Adrenal gland (tissue), 12 donors: ENCODE results near the gene WT1. TPM values are rescaled to one million over a fixed set of nuclear protein-coding genes. Genes with fewer than 3 reads are reported as not detected.

Experiments
- DNase-seq, 7 donors: peaks; one replicate each; pipeline ENCODE4 v3.0.0-alpha.2; 2019 to 2020
- H3K27ac ChIP-seq, 5 donors: fragments of 200-600 bp; sonication (generic) in 4 of 5; 1 replicate in 3 of 5; 2 replicates in 2 of 5; pipeline versions ENCODE4 v1.5.1 to v1.8.0; 2016 to 2020; ENCODE audit warnings: mild to moderate bottlenecking in 1 of 5
- H3K27me3 ChIP-seq: fragments of 200-600 bp; 2 replicates; pipeline ENCODE4 v1.8.0; 2021
- H3K36me3 ChIP-seq, 2 donors: fragments of 200-600 bp; replicated peaks in 1 of 2; 1 replicate in 1 of 2; 2 replicates in 1 of 2; pipeline versions ENCODE4 v1.5.1 to v1.8.0; 2018 to 2022
- H3K4me1 ChIP-seq, 2 donors: fragments of 200-600 bp; replicated peaks in 1 of 2; 1 replicate in 1 of 2; 2 replicates in 1 of 2; pipeline versions ENCODE4 v1.5.1 to v1.8.0; 2018 to 2021
- H3K4me3 ChIP-seq, 4 donors: fragments of 200-600 bp; sonication (generic) in 3 of 4; one replicate each; pipeline ENCODE4 v1.5.1; 2016 to 2018
- H3K9me3 ChIP-seq, 3 donors: fragments of 200-600 bp; sonication (generic) in 1 of 3; replicated peaks in 1 of 3; 1 replicate in 2 of 3; 2 replicates in 1 of 3; pipeline versions ENCODE4 v1.5.1 to v1.8.0; 2016 to 2021
- POLR2A ChIP-seq, 2 donors: fragments of 450-650 bp; IDR thresholded peaks; one replicate each; pipeline ENCODE4 v1.6.1; 2017; ENCODE audit warnings: antibody characterized with exemption in 2 of 2, mild to moderate bottlenecking in 2 of 2, moderate library complexity in 1 of 2
- WGBS, 4 donors: extraction: QIAGEN DNeasy Blood & Tissue Kit in 2 of 4; methylation state at CpG; one replicate each; pipeline versions ENCODE4 v1.1.5 to v1.1.7; 2013 to 2017; 5-methylcytosine and 5-hydroxymethylcytosine counted together
- intact Hi-C, 2 donors: fragments of 100-400 bp; cut with DNase I; formaldehyde crosslinking; loops; one replicate each; pipeline versions ENCODE4 v1.14.1 to v1.15.0; 2022 to 2023
- polyA plus RNA-seq, 3 donors: library from polyadenylated mRNA; stranded (reverse); fragments of 200-250 nt in 2 of 3; fragments of 350-450 nt in 1 of 3; fragmentation: Illumina TruSeq in 1 of 3; extraction: RNeasy Lipid Tissue Mini Kit (QIAGEN cat#74804) in 1 of 3; gene quantifications; one replicate each; pipeline ENCODE4 v1.2.3, GENCODE V29; 2013 to 2014
- total RNA-seq, 9 donors: library from RNA; depleted of rRNA in 4 of 9; stranded (reverse); fragments of >200 nt in 4 of 9; fragments of 120-200 nt in 1 of 9; fragmentation: NEBNext Ultra II Directional in 1 of 9; extraction: Animal tissue kit (Norgen Biotek cat#: 25700) in 1 of 9; gene quantifications; one replicate each; pipeline versions ENCODE4 v1.1.0 to v1.2.4, GENCODE V29; 2013 to 2023
- TF ChIP-seq, protein P1 (sequence below), 6 experiments: fragments of 450-650 bp in 4 of 6; fragments of 200-600 bp in 2 of 6; sonication (generic) in 1 of 6; IDR thresholded peaks; 1 replicate in 5 of 6; 2 replicates in 1 of 6; pipeline versions ENCODE4 v1.5.1 to v1.8.0; 2016 to 2021; ENCODE audit warnings: antibody characterized with exemption in 6 of 6, mild to moderate bottlenecking in 2 of 6, moderate library complexity in 1 of 6
- donor health status: healthy with polysubstance abuse.
- donor health status: Bipolar disorder and iron deficiency.
- donor health status: DM: yes; HTN: yes; CAD: no.
- donor health status: DM: no; HTN: no; CAD: no.
- donor health status: DM: no; HTN: no; CAD: no.
- donor health status: DM: yes; HTN: yes; CAD: no.

The WT1 gene
- total and polyA plus RNA-seq, 12 donors: 0.14 to 2.8 (median 0.39) TPM; not detected in 3

- H3K4me3 ChIP-seq: no peak overlapping the region
- WGBS, 4 donors: 77 to 100% (median 85%) methylated on average over 1 of the region's 1 CpG
- no peak for TF ChIP-seq POLR2A (IDR thresholded peaks at IDR 0.05)
- TF ChIP-seq, protein P1, sequence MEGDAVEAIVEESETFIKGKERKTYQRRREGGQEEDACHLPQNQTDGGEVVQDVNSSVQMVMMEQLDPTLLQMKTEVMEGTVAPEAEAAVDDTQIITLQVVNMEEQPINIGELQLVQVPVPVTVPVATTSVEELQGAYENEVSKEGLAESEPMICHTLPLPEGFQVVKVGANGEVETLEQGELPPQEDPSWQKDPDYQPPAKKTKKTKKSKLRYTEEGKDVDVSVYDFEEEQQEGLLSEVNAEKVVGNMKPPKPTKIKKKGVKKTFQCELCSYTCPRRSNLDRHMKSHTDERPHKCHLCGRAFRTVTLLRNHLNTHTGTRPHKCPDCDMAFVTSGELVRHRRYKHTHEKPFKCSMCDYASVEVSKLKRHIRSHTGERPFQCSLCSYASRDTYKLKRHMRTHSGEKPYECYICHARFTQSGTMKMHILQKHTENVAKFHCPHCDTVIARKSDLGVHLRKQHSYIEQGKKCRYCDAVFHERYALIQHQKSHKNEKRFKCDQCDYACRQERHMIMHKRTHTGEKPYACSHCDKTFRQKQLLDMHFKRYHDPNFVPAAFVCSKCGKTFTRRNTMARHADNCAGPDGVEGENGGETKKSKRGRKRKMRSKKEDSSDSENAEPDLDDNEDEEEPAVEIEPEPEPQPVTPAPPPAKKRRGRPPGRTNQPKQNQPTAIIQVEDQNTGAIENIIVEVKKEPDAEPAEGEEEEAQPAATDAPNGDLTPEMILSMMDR (IDR thresholded peaks at IDR 0.05): no peak
- H3K27ac ChIP-seq: no peak overlapping the region
- no peaks in the 10 kb centered on the region for H3K4me1 ChIP-seq
- no peaks in the 10 kb centered on the region for H3K9me3 ChIP-seq
- intact Hi-C loops: no loop called here
- DNase-seq: no peak
- no peaks in the 10 kb centered on the region for H3K27me3 ChIP-seq
- no peaks in the 10 kb centered on the region for H3K36me3 ChIP-seq
Observed at GRCh38 chr11:32450372-32450771, 15.0 kb upstream of the WT1 start.

GRCh38 chr11:32448232-32448631 lies 12.9 kb upstream of the WT1 start:
- Histone ChIP-seq H3K27me3 (peaks cover 8% of the 10 kb centered on the region), H3K27ac (no peak overlapping the region), H3K9me3 (no peaks in the 10 kb centered on the region), H3K4me3 (no peak overlapping the region), H3K36me3 (no peaks in the 10 kb centered on the region), H3K4me1 (no peaks in the 10 kb centered on the region)
- no peak for DNase-seq
- WGBS, 4 donors: 35 to 44% (median 39%) methylated on average over 3 of the region's 3 CpGs
- TF ChIP-seq, protein P1 (IDR thresholded peaks at IDR 0.05): no peak
- no peak for TF ChIP-seq POLR2A (IDR thresholded peaks at IDR 0.05)
- intact Hi-C loops: no loop called here

GRCh38 chr11:32447252-32447651 lies 11.9 kb upstream of the WT1 start:
- peaks cover 12% of the 10 kb centered on the region for H3K27me3 ChIP-seq
- no peak overlapping the region for H3K27ac ChIP-seq
- no peak overlapping the region for H3K4me3 ChIP-seq
- H3K36me3 ChIP-seq: no peaks in the 10 kb centered on the region
- intact Hi-C loops: no loop called here
- TF ChIP-seq, protein P1 (IDR thresholded peaks at IDR 0.05): no peak
- TF ChIP-seq POLR2A (IDR thresholded peaks at IDR 0.05): no peak
- DNase-seq: no peak
- no peaks in the 10 kb centered on the region for H3K4me1 ChIP-seq
- no peaks in the 10 kb centered on the region for H3K9me3 ChIP-seq
- WGBS, 4 donors: 41 to 70% (median 56%) methylated on average over 2 of the region's 2 CpGs

GRCh38 chr11:32446227-32446626 lies 10.9 kb upstream of the WT1 start:
- no peaks in the 10 kb centered on the region for H3K9me3 ChIP-seq
- no peaks in the 10 kb centered on the region for H3K36me3 ChIP-seq
- 62 to 68% (median 65%) methylated on average over 6 of the region's 6 CpGs for WGBS, 4 donors
- H3K4me1 ChIP-seq: no peaks in the 10 kb centered on the region
- peaks cover 22% of the 10 kb centered on the region for H3K27me3 ChIP-seq
- TF ChIP-seq, protein P1 (IDR thresholded peaks at IDR 0.05): no peak
- no peak for TF ChIP-seq POLR2A (IDR thresholded peaks at IDR 0.05)
- intact Hi-C loops: no loop called here
- DNase-seq: no peak
- no peak overlapping the region for H3K4me3 ChIP-seq
- no peak overlapping the region for H3K27ac ChIP-seq
